OCI-LY1 (cell line): Measurements from ENCODE around the gene HOXB7.

ENCODE experiments used
- H2AFZ ChIP-seq: fragments of 200-600 bp; sonication (generic), shearing (Covaris generic); 2 replicates; pipeline ENCODE4 v1.6.0; 2014; ENCODE audit warnings: antibody characterized with exemption, mild to moderate bottlenecking, low read length
- H3F3A ChIP-seq: fragments of 200-600 bp; sonication (generic), shearing (Covaris generic); 2 replicates; pipeline ENCODE4 v1.6.0; 2014; ENCODE audit warnings: mild to moderate bottlenecking, antibody characterized with exemption, low read length, moderate library complexity; ENCODE audit not compliant: insufficient read depth
- H3K27ac ChIP-seq: fragments of 200-600 bp; sonication (generic); 2 replicates; pipeline ENCODE4 v1.5.1; 2014; ENCODE audit warnings: low read length, mixed run types, mild to moderate bottlenecking, low read depth; ENCODE audit not compliant: poor library complexity, severe bottlenecking
- H3K27me3 ChIP-seq: fragments of 200-600 bp; sonication (generic); 2 replicates; pipeline ENCODE4 v1.6.0; 2014; ENCODE audit warnings: antibody characterized with exemption, mild to moderate bottlenecking, low read length, moderate library complexity; ENCODE audit not compliant: insufficient read depth
- H3K36me3 ChIP-seq: fragments of 200-600 bp; sonication (generic); 2 replicates; pipeline ENCODE4 v1.6.1; 2014; ENCODE audit warnings: mild to moderate bottlenecking, antibody characterized with exemption, low read length, moderate library complexity, mixed read lengths; ENCODE audit not compliant: insufficient read depth
- H3K4me1 ChIP-seq: fragments of 200-600 bp; sonication (generic); 2 replicates; pipeline ENCODE4 v1.5.1; 2014; ENCODE audit warnings: mild to moderate bottlenecking, low read length, moderate library complexity; ENCODE audit not compliant: insufficient read depth, severe bottlenecking
- H3K4me2 ChIP-seq: fragments of 200-600 bp; sonication (generic), shearing (Covaris generic); 2 replicates; pipeline ENCODE4 v1.6.1; 2014; ENCODE audit warnings: low read length
- H3K4me3 ChIP-seq: fragments of 200-600 bp; sonication (generic); 2 replicates; pipeline ENCODE4 v1.5.1; 2014; ENCODE audit warnings: low read length, low read depth, mild to moderate bottlenecking, mixed read lengths; ENCODE audit not compliant: poor library complexity, severe bottlenecking
- H3K79me2 ChIP-seq: fragments of 200-600 bp; shearing (Covaris generic); 2 replicates; pipeline ENCODE4 v1.6.1; 2016; ENCODE audit warnings: mixed run types, low read length, mixed read lengths; ENCODE audit not compliant: insufficient read depth
- H3K9ac ChIP-seq: fragments of 200-600 bp; sonication (generic), shearing (Covaris generic); 2 replicates; pipeline ENCODE4 v1.6.1; 2014; ENCODE audit warnings: mild to moderate bottlenecking, low read length, mixed read lengths
- H3K9me2 ChIP-seq: fragments of 200-600 bp; sonication (generic), shearing (Covaris generic); 2 replicates; pipeline ENCODE4 v1.6.1; 2014; ENCODE audit warnings: low read depth, mild to moderate bottlenecking, low read length, mixed read lengths
- H3K9me3 ChIP-seq: fragments of 200-600 bp; shearing (Covaris generic); 2 replicates; pipeline ENCODE4 v1.6.1; 2014; ENCODE audit warnings: low read length, mixed read lengths
- H4K20me1 ChIP-seq: fragments of 200-600 bp; sonication (generic), shearing (Covaris generic); 2 replicates; pipeline ENCODE4 v1.6.0; 2016; ENCODE audit warnings: mild to moderate bottlenecking, low read length; ENCODE audit not compliant: insufficient read depth
- CTCF ChIP-seq: fragments of 200-600 bp; sonication (generic), shearing (Covaris generic); IDR thresholded peaks from 2 replicates; pipeline ENCODE4 v1.5.1; 2017; ENCODE audit warnings: mild to moderate bottlenecking, antibody characterized with exemption, low read length, moderate library complexity, mixed read lengths
- EZH2 ChIP-seq: fragments of 200-600 bp; sonication (generic), shearing (Covaris generic); IDR thresholded peaks from 2 replicates; pipeline ENCODE4 v1.8.0; 2017; ENCODE audit warnings: borderline replicate concordance, mixed run types, mild to moderate bottlenecking, antibody characterized with exemption, low read length, moderate library complexity, mixed read lengths

The HOXB7 gene

DNA sequence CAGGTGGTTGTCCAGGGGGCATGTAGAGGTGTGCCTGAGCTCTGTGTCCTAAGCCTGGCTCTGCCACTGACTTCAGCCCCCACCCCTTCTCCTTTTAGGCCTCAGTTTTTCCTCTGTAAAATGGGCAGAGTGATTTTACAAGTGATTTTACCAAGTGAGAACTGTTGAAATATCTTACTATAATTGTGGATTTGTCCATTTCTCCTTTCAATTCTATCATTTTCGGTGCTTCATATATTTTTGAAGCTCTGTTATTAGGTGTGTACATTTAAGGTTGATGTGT lies 37.1 kb upstream of the HOXB7 start:
- no peak overlapping the region for H2AFZ ChIP-seq
- no peak overlapping the region for H3K4me2 ChIP-seq
- no peaks in the 10 kb centered on the region for H3K36me3 ChIP-seq
- H3F3A ChIP-seq = no peaks in the 10 kb centered on the region
- H3K9me2 ChIP-seq = no peaks in the 10 kb centered on the region
- no peak overlapping the region for H3K9ac ChIP-seq
- no peaks in the 10 kb centered on the region for H3K4me1 ChIP-seq
- H3K27ac ChIP-seq = no peak overlapping the region
- no peaks in the 10 kb centered on the region for H3K9me3 ChIP-seq
- no peaks in the 10 kb centered on the region for H4K20me1 ChIP-seq
- no peak overlapping the region for H3K4me3 ChIP-seq
- 0 out of 2 replicates have a peak, but pooled peaks cover 5% of the 10 kb centered on the region for H3K27me3 ChIP-seq
- no peak for TF ChIP-seq CTCF
- TF ChIP-seq EZH2 = no peak
- no peaks in the 10 kb centered on the region for H3K79me2 ChIP-seq

- Histone ChIP-seq H3K36me3 (no peaks in the 10 kb centered on the region), H3K27ac (no peak overlapping the region), H3K79me2 (no peaks in the 10 kb centered on the region), H3K4me3 (no peak overlapping the region), H3K4me2 (no peak overlapping the region), H3K4me1 (no peaks in the 10 kb centered on the region), H3K9me2 (no peaks in the 10 kb centered on the region), H3K9ac (no peak overlapping the region), H3K27me3 (0 out of 2 replicates have a peak, but pooled peaks cover 5% of the 10 kb centered on the region), H2AFZ (no peak overlapping the region), H4K20me1 (no peaks in the 10 kb centered on the region), H3F3A (no peaks in the 10 kb centered on the region), H3K9me3 (no peaks in the 10 kb centered on the region)
- TF ChIP-seq EZH2 (no peak), CTCF (no peak)
Observed at GRCh38 chr17:48647103-48647962, 36.5 kb upstream of the HOXB7 start.

DNA sequence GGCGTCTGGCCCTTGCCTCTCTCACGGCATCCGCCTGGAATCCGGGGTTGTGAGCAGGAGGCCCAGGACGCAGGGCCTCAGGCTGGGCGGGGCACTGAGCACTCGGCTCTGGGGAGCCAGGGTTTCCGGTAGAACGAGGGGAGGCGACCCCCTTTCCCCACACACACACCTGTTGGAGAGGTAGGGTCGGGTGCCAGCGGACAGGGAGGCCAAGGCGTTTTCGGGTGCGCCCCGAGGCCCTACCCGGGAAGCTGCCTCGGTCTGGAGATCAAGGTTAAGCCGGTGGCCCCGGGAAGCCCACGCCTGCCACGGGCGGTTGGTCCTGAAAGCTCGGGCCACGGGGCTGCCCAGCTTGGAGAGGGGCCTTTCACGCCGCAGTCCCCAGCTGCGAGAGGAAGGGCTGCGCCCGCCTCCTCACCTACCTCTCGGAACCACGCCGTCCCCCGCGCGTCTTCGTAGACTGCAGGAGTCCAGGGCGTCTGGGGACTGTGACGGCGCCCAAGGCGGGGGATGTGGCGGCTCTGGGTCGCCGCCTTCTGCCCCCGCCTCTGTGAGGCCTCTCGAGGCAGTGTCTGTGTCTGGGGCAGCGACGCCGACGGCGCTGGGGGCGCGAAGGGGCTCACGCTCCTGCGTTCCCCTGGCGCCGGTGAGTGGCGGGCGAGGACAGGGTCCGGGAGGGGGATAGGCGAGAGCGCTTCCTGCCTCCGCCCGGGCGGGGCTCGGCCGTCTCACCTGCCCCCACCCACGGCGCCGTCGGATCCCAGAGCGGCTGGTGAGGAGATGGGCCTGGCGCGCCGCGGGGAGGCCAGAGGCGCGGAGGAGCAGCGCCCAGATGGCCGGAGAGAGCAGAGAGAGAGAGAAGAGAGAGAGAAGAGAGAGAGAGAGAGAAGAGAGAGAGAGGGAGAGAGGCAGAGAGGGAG lies 35.6 kb upstream of the HOXB7 start:
- Histone ChIP-seq H3K4me3 (no peak overlapping the region), H3K4me2 (no peak overlapping the region)

More for the DNA sequence above, 35.6 kb upstream of the HOXB7 start:
- TF ChIP-seq CTCF = no peak
- TF ChIP-seq EZH2 = no peak
- Histone ChIP-seq H3K9me3 (no peaks in the 10 kb centered on the region), H3F3A (no peaks in the 10 kb centered on the region), H3K4me1 (no peaks in the 10 kb centered on the region), H3K9ac (no peak overlapping the region), H2AFZ (no peak overlapping the region), H4K20me1 (no peaks in the 10 kb centered on the region), H3K79me2 (no peaks in the 10 kb centered on the region), H3K9me2 (no peaks in the 10 kb centered on the region), H3K36me3 (no peaks in the 10 kb centered on the region), H3K27me3 (0 out of 2 replicates have a peak, but pooled peaks cover 5% of the 10 kb centered on the region), H3K27ac (no peak overlapping the region)
